ENCODE measurements around the gene SRGAP3. TPM values are rescaled to one million over a fixed set of nuclear protein-coding genes. Genes with fewer than 3 reads are reported as not detected.

SRGAP3 gene
- total and polyA plus RNA-seq, 8 donors, result 5.1 to 28.9 (median 22.4) TPM

DNA sequence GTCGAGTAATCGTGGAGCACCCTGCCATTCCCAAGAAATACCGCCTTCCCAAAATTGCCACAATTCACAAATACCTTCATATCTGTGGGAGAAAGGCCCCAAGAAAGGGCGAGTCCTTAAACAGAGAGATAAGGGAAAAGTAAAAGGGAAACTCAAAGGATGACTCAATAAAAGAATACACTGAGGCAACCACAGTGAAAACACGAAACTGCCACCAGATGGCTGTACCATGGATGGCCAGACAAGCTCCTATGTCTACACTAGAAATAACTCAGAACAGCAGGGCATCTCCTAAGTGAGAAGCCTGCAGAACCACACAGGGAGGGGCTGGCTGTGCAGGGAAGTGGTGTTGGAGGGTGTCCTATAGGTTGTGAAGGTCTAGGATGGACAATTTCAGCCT, 25.0 kb downstream of the SRGAP3 start:
- intact Hi-C loops (cut with DNase I), result no loop called here
- no peak overlapping the region for H3K27ac ChIP-seq
- H3K4me3 ChIP-seq, result no peak overlapping the region
- no peaks in the 10 kb centered on the region for H3K27me3 ChIP-seq
- no peaks in the 10 kb centered on the region for H3K36me3 ChIP-seq
- TF ChIP-seq, protein P1, sequence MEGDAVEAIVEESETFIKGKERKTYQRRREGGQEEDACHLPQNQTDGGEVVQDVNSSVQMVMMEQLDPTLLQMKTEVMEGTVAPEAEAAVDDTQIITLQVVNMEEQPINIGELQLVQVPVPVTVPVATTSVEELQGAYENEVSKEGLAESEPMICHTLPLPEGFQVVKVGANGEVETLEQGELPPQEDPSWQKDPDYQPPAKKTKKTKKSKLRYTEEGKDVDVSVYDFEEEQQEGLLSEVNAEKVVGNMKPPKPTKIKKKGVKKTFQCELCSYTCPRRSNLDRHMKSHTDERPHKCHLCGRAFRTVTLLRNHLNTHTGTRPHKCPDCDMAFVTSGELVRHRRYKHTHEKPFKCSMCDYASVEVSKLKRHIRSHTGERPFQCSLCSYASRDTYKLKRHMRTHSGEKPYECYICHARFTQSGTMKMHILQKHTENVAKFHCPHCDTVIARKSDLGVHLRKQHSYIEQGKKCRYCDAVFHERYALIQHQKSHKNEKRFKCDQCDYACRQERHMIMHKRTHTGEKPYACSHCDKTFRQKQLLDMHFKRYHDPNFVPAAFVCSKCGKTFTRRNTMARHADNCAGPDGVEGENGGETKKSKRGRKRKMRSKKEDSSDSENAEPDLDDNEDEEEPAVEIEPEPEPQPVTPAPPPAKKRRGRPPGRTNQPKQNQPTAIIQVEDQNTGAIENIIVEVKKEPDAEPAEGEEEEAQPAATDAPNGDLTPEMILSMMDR (IDR thresholded peaks at IDR 0.05), result no peak
- H3K9me3 ChIP-seq, result no peaks in the 10 kb centered on the region
- no peak for DNase-seq
- no peaks in the 10 kb centered on the region for H3K4me1 ChIP-seq
- ATAC-seq, result no peak

- Histone ChIP-seq H3K36me3 (no peaks in the 10 kb centered on the region), H3K9me3 (no peaks in the 10 kb centered on the region), H3K4me3 (no peak overlapping the region), H3K27ac (no peak overlapping the region), H3K27me3 (no peaks in the 10 kb centered on the region), H3K4me1 (no peaks in the 10 kb centered on the region)
- no peak for DNase-seq
- TF ChIP-seq, protein P1 (IDR thresholded peaks at IDR 0.05), result no peak
- intact Hi-C loops (cut with DNase I), result no loop called here
- ATAC-seq, result no peak
Measured at GRCh38 chr3:9223672-9224071, 25.8 kb downstream of the SRGAP3 start.

- TF ChIP-seq, protein P1 (IDR thresholded peaks at IDR 0.05), result no peak
- ATAC-seq (no peak), DNase-seq (no peak)
- Histone ChIP-seq H3K36me3 (no peaks in the 10 kb centered on the region), H3K9me3 (no peaks in the 10 kb centered on the region), H3K4me1 (no peaks in the 10 kb centered on the region), H3K4me3 (no peak overlapping the region), H3K27me3 (no peaks in the 10 kb centered on the region), H3K27ac (no peak overlapping the region)
- intact Hi-C loops (cut with DNase I), result no loop called here
Measured at GRCh38 chr3:9222956-9223639, 26.3 kb downstream of the SRGAP3 start.

- intact Hi-C loops (cut with DNase I), result no loop called here
- no peaks in the 10 kb centered on the region for H3K27me3 ChIP-seq
- no peak overlapping the region for H3K27ac ChIP-seq
- H3K9me3 ChIP-seq, result no peaks in the 10 kb centered on the region
- ATAC-seq, result no peak
- no peak for DNase-seq
- no peaks in the 10 kb centered on the region for H3K4me1 ChIP-seq
- no peak overlapping the region for H3K4me3 ChIP-seq
- no peaks in the 10 kb centered on the region for H3K36me3 ChIP-seq
- TF ChIP-seq, protein P1 (IDR thresholded peaks at IDR 0.05), result no peak
Measured at GRCh38 chr3:9222049-9222448, 27.4 kb downstream of the SRGAP3 start.

DNA sequence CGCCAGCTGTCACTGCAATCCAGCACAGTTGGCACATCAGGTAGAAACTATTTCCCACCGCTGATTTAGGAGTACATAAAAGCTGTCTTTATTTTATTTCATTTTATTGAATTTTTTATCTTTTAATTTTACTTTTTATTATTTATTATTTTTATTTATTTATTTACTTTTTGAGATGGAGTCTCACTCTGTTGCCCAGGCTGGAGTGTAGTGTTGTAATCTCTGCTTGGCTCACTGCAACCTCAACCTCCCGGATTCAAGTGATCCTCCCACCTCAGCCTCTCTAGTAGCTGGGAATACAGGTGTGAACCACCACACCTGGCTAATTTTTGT, 31.0 kb downstream of the SRGAP3 start:
- no peaks in the 10 kb centered on the region for H3K9me3 ChIP-seq
- no peak for DNase-seq
- TF ChIP-seq, protein P1 (IDR thresholded peaks at IDR 0.05), result no peak
- intact Hi-C loops (cut with DNase I), result no loop called here
- ATAC-seq, result no peak
- H3K27ac ChIP-seq, result no peak overlapping the region
- no peaks in the 10 kb centered on the region for H3K36me3 ChIP-seq
- H3K4me3 ChIP-seq, result no peak overlapping the region
- no peaks in the 10 kb centered on the region for H3K27me3 ChIP-seq
- no peaks in the 10 kb centered on the region for H3K4me1 ChIP-seq
